ENCODE results near the gene THAP4. TPM values are rescaled to one million over a fixed set of nuclear protein-coding genes. Genes with fewer than 3 reads are reported as not detected.

Gene THAP4
- total RNA-seq, 1 donor from 2014 or later = 42.4 TPM

DNA sequence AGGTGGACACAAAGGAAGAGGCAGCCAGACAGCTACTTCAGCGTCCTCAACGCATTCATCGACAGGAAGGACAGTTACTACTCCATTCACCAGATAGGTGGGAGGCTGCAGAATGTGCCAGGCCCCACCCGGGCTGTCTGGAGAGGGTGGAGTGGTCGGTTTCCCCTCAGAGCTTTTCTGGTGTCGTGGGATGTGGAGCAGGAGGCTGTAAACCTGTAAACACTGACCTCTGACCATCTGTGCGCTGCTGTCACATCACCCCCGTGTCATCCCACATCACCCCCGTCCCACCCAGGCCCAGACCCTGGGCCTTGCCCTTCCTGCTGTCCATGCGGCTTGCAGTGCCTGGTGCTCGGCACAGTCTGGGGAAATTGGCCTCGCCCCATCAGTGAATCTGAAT lies 17.6 kb upstream of the THAP4 start:
- no peak for DNase-seq (ENCODE audit: low read depth)
- TF ChIP-seq, protein P1, sequence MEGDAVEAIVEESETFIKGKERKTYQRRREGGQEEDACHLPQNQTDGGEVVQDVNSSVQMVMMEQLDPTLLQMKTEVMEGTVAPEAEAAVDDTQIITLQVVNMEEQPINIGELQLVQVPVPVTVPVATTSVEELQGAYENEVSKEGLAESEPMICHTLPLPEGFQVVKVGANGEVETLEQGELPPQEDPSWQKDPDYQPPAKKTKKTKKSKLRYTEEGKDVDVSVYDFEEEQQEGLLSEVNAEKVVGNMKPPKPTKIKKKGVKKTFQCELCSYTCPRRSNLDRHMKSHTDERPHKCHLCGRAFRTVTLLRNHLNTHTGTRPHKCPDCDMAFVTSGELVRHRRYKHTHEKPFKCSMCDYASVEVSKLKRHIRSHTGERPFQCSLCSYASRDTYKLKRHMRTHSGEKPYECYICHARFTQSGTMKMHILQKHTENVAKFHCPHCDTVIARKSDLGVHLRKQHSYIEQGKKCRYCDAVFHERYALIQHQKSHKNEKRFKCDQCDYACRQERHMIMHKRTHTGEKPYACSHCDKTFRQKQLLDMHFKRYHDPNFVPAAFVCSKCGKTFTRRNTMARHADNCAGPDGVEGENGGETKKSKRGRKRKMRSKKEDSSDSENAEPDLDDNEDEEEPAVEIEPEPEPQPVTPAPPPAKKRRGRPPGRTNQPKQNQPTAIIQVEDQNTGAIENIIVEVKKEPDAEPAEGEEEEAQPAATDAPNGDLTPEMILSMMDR (conservative IDR thresholded peaks at IDR 0.05; ENCODE audit: low read depth, low read length) = no peak
- H3K4me3 ChIP-seq (ENCODE audit: low read depth, low read length) = no peak overlapping the region

DNA sequence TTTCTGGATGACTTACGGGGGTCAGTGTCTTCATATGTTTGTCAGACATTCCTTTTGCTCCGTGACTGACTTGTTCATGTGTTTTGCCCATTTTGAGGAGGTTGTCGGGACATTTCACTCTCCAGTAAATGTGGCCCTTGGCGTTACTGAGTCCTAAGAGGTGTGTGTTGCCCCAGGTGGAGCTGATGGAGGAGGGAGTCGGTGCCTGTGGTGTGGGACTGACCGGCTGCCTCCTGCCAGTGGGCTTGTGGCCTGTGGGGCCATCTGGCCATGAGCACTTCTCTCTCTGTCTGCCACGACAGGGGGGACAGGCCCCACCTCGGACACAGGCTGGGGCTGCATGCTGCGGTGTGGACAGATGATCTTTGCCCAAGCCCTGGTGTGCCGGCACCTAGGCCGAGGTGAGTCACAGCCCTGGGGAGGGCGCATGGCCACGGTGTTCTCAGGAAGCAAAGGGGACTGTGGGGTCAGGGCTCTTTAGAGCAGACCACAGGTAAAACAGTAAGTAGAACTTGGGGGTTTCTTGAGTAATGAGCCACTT lies 16.3 kb upstream of the THAP4 start:
- TF ChIP-seq, protein P1 (conservative IDR thresholded peaks at IDR 0.05; ENCODE audit: low read depth, low read length) = no peak

DNA sequence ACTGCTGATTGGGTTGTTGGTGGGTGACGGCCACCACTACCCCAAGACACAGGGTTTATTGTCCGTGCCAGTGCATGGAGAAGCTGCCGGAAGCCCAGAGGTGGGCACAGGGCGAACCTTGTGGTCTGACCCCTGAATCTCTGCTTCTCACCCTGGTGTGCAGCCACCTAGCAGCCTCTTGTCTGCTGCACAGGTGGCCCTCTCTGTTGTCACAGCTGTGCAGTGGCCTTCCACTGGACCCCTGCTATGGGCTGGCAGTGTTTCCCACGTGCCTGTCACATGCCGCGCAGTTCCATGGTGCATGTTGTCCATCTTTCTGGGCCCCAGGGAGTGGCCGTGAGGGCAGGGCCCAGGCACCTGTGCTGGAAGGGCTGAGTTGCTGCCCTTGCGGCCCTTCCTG lies 15.8 kb upstream of the THAP4 start:
- TF ChIP-seq, protein P1 (conservative IDR thresholded peaks at IDR 0.05; ENCODE audit: low read depth, low read length) = no peak
- H3K4me3 ChIP-seq (ENCODE audit: low read depth, low read length) = no peak overlapping the region
- DNase-seq (ENCODE audit: low read depth) = no peak

More for the DNA sequence above, 16.3 kb upstream of the THAP4 start:
- no peak for DNase-seq (ENCODE audit: low read depth)
- H3K4me3 ChIP-seq (ENCODE audit: low read depth, low read length) = no peak overlapping the region

DNA sequence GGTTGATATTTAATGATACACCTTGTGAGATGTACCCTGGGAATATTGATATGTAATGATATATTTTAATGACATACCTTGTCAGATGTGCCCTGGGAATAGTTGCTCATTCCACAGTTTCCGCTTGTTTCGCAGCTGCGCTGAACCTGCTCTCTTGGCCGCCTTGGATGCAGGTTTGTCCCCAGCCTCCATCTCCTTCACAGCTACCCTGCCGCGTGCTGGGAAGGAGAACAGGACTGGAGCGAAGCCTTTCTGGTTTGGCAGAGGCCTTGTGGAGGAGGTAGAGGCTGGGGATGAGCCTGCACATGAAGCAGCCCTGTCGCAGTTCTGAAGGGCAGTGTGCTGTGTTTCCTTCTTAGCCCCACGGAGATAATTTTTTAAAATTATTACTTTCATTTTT lies 15.2 kb upstream of the THAP4 start:
- TF ChIP-seq, protein P1 (conservative IDR thresholded peaks at IDR 0.05; ENCODE audit: low read depth, low read length) = no peak
- H3K4me3 ChIP-seq (ENCODE audit: low read depth, low read length) = no peak overlapping the region
- no peak for DNase-seq (ENCODE audit: low read depth)

DNA sequence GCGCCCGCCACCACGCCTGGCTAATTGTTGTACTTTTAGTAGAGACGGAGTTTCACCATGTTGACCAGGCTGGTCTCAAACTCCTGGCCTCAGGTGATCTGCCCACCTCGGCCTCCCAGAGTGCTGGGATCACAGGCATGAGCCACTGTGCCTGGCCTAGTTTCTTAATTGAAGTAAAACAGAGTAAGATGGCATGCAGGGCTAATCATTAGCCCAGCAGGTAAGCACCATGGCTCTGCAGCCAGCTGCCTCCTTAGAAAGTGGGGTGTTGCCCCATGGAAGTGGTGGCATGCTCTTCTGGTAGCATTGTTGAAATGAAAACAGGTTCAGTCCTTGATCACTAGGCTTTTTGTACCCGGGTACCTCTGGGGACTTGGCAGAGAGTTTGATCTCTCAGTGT lies 13.0 kb upstream of the THAP4 start:
- no peak for DNase-seq (ENCODE audit: low read depth)
- no peak overlapping the region for H3K4me3 ChIP-seq (ENCODE audit: low read depth, low read length)
- TF ChIP-seq, protein P1 (conservative IDR thresholded peaks at IDR 0.05; ENCODE audit: low read depth, low read length) = no peak

DNA sequence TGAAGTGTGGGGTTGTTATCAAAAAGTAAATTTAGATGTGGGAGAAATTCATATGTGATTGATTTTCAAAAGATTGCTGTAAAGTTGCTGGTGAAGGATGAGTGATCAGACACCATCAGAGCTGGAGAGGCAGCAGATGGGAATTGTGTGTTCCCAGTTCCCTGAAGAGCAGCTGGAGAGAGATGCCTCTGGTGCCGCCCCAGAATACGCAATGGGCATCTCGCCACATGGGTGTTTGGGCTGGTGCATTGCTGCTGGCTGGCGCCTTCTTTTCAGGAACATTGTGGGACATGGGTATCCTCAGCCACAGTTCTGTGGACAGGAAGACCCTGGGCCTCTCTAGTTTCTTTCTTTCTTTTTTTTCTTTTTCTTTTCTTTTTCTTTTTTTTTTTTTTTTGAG lies 12.4 kb upstream of the THAP4 start:
- TF ChIP-seq, protein P1 (conservative IDR thresholded peaks at IDR 0.05; ENCODE audit: low read depth, low read length) = no peak
- no peak overlapping the region for H3K4me3 ChIP-seq (ENCODE audit: low read depth, low read length)
- DNase-seq (ENCODE audit: low read depth) = no peak

DNA sequence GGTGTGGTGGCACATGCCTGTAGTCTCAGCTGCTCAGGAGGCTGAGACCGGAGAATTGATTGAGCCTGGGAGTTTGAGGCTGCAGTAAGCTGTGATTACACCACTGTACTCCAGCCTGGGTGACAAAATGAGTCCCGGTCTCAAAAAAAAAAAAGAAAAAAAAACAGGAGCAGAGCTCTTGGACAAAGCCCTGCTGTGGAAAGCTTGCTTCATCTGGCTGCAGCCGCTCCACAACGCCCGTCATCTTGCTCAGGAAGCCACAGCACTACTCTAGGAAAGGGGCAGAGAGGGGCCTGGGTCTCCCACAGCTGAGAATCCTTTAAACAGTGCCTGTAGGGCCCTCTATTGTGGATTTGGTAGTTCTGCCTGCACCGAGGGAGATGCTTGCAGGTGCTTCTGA lies 11.5 kb upstream of the THAP4 start:
- no peak overlapping the region for H3K4me3 ChIP-seq (ENCODE audit: low read depth, low read length)
- DNase-seq (ENCODE audit: low read depth) = no peak
- TF ChIP-seq, protein P1 (conservative IDR thresholded peaks at IDR 0.05; ENCODE audit: low read depth, low read length) = no peak
